PFSK-1 (cell line): Measurements from ENCODE around the gene C10orf67.

Source experiments
- FOXP2 ChIP-seq: optimal IDR thresholded peaks from 2 replicates; pipeline ENCODE3; 2011; ENCODE audit warnings: borderline replicate concordance, control low read depth, inconsistent platforms; ENCODE audit not compliant: insufficient read depth; ENCODE audit errors: extremely low read length, extremely low read depth
- POLR2AphosphoS5 ChIP-seq: IDR thresholded peaks from 2 replicates; pipeline ENCODE4 v1.6.1; 2012; ENCODE audit warnings: low read depth, mild to moderate bottlenecking, control low read depth, low read length, moderate library complexity
- REST ChIP-seq, 2 experiments: IDR thresholded peaks; 2 replicates each; pipeline versions ENCODE4 v1.6.1 to v1.8.0; 2011 to 2012; ENCODE audit warnings: low read depth in 2 of 2, low read length in 2 of 2, control low read depth in 1 of 2, inconsistent platforms in 1 of 2, mild to moderate bottlenecking in 1 of 2, moderate library complexity in 1 of 2; ENCODE audit not compliant: insufficient read depth in 1 of 2
- TAF1 ChIP-seq: IDR thresholded peaks from 2 replicates; pipeline ENCODE4 v1.6.1; 2012; ENCODE audit warnings: low read length, control low read depth, borderline replicate concordance; ENCODE audit not compliant: insufficient read depth

GRCh38 chr10:23293973-23294590, 50.5 kb downstream of the C10orf67 start:
- TF ChIP-seq POLR2AphosphoS5 (no peak), TAF1 (no peak), REST (IDR thresholded peaks at IDR 0.05; ENCODE audit: insufficient read depth in 1 of 2, low read depth in 2 of 2, low read length in 2 of 2) (no peak), FOXP2 (no peak)
